Activated T-helper 9 cell treated with anti-CD3 and anti-CD28 coated beads, Interleukin-2, amount 50 U/mL, for 16 hours (primary cell): ENCODE data around the gene SYT1.

ENCODE experiments used
- DNase-seq: peaks from one replicate; pipeline ENCODE4 v3.0.0-alpha.2; 2020; ENCODE audit warnings: low read depth

SYT1 gene

DNA sequence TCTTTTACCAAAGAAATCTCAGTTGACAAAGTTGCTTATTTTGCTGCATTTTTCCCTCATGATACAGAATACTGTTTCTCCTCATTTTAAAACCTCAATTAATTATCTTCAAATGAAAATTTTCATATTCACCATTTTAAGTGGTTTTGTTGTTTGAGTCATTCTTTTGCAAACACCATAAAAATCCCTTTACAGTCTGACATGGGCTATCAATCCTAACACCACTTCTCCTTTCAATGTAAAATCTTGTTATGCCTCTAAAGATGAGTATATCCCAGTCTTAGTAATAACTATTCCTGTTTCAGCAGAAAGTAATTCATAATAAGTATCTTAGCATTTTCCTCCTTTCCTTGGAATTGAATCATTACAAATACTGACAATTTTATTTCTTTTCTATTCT, 192.2 kb downstream of the SYT1 start:
- DNase-seq = no peak

DNA sequence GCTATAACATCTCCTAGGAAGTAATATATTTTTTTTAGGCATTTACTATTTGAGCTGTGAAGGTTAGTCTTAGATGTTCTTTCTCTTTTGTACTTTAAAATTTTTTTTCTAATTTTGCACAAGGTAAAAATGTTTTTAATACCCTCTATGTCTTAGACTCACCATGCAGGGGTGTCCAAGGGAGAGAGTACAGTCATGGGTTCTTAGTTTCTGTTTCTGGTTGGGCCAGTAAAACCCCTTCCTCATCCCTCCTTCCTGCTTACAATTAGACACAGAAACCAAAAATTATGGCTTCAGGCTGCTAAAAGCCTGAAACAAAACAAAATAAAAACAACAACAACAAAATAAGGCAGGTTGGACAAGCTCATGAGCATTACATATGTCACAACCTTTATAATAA, 193.0 kb downstream of the SYT1 start:
- DNase-seq = no peak

DNA sequence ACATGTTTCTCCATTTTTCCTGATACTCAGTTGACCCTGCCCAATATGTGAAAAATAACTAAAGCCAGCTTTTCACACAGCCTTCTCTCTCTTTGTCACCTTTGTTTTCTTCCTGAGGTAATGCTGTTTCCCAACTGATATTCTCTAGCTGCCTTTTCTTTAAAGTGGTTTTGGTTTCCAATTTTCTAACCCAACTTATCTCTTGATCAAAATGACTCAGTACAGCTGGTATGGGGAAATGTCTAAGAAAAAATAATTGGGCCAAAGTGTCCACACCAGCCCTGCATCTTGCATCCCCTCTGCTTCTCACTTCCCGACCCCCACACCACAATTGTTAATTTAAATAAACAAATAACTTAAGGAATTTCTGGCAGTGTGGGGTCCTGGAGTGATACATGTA, 193.8 kb downstream of the SYT1 start:
- no peak for DNase-seq

DNA sequence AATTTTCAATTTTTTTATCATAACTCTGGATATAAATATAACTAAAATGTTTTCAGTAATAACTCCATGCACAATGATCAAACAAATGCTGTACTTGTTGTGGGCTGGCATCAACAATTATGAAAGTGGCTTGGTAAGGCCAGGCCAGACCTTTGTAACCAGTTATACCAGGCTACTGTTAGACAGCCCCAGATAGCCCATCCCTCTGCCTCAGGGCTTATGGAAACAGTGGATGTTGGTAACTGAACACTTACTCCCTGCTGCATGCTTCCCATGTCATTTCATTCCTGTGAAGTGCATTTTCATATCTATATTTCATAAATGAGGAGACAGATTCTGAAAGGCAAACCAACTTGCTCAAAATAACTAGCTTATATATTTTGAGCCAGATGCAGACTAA, 195.0 kb downstream of the SYT1 start:
- no peak for DNase-seq

DNA sequence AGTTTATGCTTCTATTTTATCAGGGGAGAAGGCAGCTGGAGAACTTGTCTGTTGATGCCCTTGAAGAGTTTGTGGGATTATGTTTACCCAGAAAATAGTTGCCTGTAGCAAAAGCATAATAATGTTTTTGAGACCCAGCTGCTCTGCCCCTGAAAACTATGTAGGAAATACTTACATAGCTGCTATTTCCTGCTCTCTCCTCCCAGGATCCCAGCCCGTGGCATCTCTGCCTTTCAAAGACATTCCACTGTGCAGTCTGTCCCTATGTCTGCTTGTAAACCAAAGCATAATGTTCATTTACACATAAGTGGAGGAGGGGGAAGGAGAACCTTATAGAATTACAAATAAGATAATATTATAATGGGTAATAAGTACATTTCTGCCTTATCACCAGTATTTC, 198.7 kb downstream of the SYT1 start:
- DNase-seq = no peak

DNA sequence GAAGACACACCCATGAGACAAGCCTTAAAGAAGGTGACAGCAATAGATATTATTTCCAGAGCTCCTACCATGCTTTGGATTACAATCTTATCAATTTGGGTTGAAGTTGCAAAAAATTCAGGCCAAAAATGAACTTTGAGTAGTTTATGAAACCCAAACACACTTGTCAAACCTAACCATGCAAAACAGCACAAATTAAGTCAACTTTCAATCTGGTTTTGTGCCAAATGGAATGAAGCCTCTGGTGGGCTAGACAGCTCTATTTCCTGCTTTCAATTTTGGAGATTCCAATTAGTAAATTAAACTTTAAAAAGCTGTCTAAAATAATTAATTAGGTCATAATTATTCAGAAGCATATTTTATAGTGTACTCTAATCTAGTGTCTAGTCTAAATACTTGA, 203.4 kb downstream of the SYT1 start:
- DNase-seq = no peak

DNA sequence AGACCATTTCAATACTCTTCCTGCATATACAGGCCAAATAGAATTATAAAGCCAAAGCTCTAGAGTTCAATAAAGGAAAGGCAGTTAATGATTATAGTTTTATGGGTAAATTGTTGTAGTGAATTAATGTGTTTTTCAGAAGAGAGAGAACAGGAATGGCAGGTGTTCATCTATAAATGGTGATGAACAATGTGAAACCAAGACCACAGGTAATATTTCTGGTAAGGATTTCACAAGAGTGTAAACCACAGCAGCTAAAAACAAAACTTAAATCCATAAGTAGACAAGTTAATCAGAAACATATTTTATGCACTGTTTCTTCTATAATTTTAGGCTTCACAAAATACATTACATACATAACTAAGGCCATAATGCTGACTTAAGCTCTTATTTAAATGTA, 204.4 kb downstream of the SYT1 start:
- no peak for DNase-seq

DNA sequence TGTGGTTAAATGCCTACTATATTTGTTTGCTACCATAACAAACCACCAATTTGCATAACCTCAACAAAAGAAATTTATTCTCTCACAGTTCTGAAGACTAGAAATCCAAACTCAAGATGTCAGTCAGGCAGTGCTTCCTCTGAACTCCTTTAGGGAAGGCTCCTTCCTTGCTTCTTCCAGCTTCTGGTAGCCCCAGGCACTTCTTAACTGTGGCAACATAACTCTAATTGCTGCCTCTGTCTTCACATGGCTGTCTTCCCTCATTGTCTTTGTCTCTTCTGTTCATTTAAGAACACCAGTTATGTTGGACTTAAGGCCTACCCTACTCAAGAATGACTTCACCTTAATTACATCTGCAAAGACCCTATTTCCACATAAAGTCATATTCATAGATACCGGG, 206.9 kb downstream of the SYT1 start:
- DNase-seq = no peak

DNA sequence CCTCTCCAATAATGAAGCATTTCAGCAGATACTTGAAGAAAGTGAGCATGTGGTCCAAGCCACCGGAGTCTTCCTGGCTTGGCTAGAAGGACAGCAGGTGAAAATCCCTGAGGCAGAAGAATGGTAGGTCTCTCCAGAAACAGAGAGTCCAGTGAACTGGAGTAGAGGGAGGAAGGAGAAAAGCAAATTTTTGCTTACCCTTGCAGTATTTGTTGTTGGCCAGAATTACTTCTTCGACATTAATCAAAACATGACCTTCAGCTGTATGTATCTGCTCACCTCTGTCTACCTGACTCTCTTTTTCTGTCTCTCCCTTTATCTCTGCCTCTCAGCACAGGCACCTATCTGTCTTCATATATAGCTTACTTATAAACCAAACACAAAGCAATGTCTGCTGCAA, 208.9 kb downstream of the SYT1 start:
- no peak for DNase-seq

DNA sequence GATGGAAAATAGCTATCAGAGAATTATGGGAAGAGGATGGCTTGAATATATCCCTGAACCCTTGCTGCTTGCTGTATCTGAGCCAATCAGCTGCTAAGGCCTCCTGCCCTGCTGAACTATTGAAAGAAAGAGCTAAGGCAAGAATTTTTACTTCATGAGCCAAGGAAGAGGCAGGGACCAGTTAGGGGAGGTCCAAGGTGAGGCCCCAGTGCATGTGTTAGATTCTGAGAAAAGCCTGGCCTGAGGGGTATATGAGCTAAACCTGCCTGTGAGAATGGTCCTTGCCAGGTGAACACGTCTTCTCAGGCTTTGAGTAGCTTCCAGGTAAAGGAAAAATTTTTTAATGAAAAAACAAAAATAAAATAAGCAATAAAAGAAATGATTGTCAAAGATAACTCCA, 218.0 kb downstream of the SYT1 start:
- no peak for DNase-seq

DNA sequence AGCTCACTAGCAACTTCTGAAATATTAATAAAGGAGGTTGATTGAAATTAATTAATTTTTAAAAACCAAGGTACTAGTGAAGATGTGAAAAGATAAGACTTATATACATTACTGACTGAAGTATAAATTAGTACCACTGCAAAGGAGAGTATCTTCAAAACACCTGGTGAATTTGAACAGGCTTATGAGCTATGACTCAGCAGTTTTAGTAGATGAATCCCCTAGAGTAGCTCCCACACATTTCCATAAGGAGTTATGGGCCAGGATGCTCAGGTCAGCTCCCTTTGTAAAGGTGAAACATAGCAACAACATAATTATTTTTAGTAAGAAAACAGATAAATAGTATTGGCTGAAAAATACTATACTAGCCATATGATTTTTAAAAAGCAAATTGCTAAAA, 218.6 kb downstream of the SYT1 start:
- DNase-seq = no peak

DNA sequence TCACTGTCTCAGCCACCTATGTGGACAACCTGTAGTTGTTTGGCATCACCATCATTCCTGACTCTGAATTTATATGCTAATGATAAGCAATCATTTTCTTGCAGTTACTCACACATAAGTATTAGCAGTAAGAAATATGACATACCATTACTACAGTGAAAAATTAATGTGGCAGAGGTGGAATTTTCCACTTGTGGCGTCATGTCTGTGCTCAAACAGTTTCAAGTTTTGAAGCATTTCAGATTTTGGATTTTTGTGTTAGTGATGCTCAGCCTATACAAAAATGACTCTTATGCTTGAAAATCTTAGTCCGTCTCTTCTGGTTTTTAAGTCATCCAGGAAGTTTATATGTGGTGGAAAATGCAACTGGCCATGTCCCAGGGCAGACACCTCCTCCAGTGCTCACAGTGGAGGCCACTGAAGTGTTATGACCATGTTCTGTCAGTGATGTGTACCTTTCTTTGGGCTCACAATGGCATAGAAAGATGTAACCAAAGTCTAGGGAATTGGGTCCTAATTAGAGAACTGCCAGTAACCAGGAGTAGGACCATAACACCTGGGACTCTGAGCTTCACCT, 220.6 kb downstream of the SYT1 start:
- no peak for DNase-seq

DNA sequence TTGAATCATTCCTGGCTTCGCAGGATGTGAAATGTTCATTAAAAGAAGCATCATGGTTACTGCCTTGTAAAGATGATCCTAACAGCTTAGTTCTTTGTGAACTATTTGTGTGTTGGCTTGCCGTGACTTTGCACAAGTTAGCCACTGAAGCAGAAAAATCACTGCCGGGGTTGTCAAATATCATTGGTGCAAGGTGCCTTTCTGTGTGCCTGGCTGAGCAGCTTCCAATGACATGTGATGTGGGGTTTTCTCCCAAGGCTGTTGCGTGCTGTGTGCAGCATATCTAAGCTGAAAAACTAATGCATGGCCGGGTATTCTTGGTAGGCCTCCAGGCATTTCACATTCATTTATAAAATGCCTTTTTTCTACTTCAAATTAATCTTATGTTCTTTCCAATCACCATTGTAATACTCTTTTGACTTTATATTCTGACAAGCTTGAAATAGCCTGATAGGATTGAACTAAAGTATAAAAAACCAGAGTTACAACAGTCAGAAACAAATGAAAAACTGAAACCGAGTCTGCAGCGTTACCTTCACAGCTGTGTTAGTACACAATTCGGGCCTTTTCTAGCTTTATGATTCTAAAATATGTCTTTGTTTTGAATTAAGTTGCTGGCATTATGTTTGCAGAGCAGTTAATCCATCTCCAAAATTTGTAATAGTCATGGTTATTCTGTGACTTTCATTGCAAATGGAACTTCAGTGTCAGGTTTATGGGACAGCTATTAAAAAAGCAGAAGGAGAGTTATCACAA, 222.1 kb downstream of the SYT1 start:
- no peak for DNase-seq

DNA sequence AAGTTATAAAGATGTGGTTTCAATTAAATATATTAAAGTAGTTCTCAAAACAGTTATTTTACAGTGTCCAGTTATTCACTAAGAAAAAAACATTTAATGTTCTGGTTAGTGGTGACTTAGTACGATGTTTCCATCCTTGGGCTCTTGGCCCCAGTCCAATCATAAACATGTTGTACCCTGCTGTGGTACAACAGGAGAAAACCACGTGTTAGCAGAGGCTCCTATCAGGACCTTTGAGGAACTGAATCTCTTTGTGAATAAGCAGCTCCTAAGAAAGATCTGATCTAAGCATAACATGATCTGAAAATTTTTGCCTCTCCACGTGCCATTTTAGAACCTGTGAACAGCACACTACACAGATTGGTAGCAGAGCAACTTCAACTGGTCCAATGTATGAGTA, 234.0 kb downstream of the SYT1 start:
- no peak for DNase-seq

DNA sequence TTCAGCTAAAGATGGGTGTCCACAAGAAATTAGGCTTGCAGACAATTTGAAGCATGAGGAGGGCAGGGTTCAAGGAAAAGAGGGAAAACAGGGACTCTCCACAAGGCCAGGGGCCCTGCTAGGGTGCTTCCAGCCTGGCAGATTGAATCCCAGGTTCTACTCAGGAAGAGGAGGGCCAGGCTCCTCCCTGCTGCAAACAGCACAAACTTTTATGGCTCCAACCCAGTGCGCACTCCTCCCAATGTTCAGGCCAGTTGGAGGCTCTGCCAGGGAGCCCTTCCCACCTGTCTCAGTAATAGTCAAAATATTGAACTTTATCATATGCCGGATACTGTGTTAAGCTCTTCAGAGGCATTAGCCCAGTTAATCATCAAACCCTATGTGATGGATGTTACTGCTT, 244.4 kb downstream of the SYT1 start:
- no peak for DNase-seq

DNA sequence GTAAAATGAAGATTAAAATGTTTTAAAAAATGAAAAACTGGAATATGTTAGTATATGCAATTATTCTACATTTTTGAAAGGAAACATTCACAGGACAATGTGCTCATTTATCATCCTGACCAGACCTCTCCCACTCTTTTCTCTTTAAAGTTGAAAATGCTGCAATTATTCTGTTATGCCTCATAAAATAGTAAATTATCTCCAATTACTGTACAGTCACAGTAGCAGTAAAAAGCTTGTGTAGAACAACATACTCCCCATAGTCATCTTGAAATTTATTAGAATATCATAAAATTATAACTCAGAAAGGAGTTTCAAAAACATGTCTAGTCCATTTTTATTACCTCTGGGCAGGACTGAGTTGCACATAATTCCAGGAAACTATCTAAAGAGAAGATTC, 250.3 kb downstream of the SYT1 start:
- DNase-seq = no peak

DNA sequence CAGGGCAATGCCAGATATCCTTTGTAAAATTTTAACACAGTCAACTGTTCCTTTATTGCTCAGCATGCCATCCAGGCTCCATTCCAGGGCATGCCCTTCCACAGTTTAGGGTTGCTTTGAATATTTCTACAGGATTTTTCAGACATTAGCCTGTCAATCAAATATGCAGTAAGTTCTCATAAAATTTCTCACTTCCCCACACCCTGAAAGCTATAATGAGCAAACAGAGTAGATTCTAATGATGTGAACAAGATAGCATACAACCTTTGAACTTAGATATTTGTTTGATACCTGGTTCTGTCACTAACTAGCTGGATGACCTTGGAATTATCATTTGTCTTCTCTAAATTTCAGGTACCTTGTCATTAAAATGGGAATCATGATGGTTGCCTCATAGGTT, 251.2 kb downstream of the SYT1 start:
- no peak for DNase-seq

DNA sequence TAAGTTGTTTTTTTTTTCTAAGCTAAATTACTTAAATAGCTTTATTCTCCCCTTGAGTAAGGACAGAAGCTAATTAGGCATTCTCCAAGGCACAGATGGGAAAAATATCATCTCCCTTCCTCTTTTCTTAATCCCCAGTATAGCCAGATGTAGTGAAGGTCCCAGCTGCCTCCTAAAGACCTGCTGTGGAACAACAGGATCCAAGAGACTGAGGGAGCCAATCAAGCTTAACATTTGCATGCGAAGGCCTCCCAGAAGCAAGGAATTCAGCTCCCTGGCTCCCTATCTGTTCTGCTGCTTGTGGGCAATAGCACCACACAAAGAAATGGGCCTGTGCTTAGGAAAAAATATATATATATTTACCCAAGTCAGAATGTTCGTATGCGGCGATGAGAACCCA, 255.2 kb downstream of the SYT1 start:
- DNase-seq = no peak

DNA sequence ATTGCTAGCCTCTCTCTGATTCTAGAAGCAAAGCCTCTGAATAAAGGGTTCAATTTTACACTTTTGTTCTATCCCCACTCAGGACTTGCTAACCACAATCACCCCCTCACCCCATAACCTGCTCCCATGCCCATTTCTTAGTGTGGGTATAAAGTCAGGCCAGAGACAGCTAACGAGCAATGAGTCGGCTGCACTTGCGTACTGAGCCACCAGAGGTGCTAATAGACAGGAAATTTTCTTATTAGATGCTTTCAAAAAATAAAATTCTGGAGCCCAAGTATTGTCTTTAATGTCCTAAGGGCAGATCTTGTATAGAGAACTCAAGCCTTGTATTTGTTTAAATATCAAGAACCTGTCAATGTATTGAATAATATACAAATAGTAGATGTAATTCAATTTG, 256.9 kb downstream of the SYT1 start:
- no peak for DNase-seq

DNA sequence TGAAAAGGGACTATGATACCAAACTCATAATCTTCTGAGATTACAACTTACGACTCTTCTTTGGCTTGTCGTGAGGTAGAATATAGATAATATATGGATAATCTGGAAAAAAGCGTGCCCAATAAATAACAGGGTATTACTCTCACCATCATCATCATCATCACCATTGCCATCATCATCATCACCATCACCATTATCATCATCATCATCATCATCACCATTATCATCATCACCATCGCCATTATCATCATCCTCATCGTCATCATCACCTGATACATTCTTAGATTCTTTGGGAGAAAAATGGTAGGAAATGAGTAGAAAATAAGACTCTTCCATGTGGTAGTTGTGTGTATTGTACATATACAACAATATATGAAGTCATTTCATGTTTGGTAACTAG, 259.8 kb downstream of the SYT1 start:
- no peak for DNase-seq

DNA sequence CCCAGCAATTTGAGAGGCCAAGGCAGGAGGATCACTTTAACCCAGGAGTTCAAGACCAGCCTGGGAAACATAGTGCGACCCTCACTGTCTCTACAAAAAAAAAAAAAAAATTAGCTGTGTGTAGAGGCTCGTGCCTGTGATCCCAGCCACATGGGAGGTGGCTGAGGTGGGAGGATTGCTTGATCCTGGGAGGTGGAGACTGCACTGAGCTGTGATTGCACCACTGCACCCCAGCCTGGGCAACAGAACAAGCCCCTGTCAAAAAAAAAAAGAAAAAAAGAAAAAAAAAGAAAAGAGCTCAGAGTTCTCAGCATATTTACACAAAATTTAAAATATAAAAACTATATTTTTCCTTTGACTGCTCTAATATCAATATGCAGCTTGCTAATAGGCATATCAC, 260.8 kb downstream of the SYT1 start:
- DNase-seq = no peak

DNA sequence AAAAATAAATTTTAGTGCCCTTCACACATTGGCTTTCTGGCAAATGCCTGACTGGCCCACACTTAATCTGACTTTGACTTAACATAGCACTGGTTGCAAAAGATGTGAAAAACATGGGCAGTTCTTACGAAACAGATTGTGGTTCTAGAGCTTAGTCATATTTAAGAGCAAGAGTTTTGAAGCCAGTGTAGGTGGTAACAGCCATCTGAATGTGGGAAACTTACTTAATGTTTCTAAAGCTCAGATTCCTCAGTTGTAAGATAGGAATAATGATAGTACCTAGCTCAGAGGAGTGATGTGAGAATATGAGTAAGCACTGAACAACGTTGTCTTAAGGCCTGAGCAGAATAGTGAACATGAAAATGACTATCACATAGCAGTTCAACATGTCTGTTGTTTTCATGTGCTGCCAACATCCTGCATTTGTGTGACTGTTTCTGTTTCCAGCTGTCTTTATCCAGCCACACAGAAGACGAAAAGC, 262.7 kb downstream of the SYT1 start:
- no peak for DNase-seq

DNA sequence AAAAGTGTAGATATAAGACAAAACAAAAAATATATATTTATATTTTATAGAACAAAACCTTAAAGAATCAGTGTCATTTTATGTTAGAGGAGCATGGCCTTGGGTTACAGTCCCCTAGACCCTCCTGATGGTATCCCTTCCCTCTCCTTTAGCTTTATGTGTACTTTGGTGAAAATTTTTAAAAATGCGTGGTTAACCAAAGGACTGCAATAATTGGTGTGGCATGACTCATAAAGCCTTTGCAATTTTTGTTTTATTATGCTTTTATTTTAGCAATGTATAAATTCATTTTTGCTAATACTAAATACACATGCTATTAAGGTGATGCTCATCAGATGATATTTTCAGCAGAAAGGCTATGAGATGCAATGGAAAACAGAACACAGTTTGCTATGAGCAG, 264.4 kb downstream of the SYT1 start:
- DNase-seq = no peak

DNA sequence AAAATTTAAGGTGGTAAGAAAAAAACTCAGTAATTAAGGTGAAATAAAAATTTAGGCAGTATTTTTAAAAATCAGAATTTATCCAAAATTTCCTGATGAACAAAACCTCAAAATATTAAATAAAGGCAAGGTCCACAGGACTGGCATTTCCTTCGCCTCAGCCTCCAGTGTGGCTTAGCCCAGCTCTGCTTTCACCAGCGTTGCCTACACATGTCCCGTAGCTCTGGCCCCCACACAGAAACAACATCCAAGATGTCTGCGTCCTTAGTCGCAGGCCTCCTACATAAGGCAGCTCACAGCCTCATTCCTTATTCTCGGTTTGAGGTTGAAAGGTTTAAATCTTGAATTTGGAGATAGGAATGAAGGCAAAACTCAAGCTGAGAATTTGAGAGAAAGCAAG, 274.3 kb downstream of the SYT1 start:
- DNase-seq = no peak
